Glomerular visceral epithelial cell (primary cell): Measurements from ENCODE around the gene RNF11.
A peak's percentile ranks its signal among the peaks of the same experiment; 100 is the strongest.

Experiments
- DNase-seq: peaks from one replicate; pipeline ENCODE4 v3.0.0-alpha.2; 2016; ENCODE audit errors: extremely low spot score

RNF11 gene

GRCh38 chr1:51265618-51266017, 29.5 kb downstream of the RNF11 start:
- DNase-seq = no peak

GRCh38 chr1:51266181-51266580, 30.1 kb downstream of the RNF11 start:
- no peak for DNase-seq

DNA sequence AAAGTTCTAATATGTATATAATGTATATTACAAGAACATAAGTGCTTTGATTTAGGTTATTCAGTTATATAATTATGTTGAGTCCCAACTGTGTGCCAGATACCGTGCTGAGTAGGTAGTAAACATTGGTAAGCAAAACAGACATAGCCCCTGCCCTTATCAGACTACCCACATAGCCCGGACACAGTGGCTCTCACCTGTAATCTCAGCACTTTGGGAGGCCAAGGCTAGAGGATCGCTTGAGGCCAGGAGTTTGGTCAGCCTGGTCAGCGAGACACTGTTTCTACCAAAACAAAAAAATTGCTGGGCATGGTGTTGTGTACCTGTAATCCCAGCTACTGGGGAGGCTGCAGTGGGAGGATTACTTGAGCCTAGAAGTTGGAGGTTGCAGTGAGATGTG, 30.7 kb downstream of the RNF11 start:
- DNase-seq = no peak

DNA sequence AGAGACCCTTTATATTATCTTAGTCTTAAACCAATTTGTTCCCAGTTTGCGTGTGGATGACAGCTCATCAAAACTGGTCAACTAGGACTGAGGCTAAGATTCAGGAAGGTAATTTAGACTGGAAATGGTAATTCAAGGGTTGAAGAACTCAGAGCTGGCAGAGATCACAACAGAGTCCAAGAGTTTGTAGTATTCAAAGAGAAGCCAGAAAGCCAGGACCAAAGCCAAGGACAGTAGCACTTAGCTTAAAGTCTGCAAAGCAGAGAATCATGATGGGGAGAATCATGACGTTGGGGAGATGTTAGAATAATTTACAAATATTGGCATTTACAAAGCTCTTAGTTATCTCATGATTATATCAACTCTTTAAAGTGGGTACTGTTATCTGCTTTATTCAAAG, 32.6 kb downstream of the RNF11 start:
- no peak for DNase-seq

DNA sequence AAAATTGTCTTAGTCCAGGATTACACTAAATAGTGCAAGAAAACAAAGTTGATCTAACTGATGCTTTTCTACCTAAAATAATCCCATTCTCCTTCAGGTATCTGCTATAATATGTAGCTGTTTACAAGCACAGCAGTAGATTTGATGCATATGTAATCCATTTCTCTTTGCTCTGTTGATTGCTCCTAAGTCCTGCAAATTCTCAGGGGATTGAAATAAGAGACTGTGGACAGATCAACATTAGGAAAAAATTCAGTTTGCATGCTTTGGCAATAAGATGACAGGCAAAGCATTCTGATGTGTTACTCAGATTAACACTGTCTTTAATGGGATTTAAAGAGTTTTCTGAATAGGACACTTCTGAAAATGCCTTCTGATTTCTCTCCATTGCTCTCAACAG, 34.7 kb downstream of the RNF11 start:
- DNase-seq = no peak

GRCh38 chr1:51272916-51273315, 36.8 kb downstream of the RNF11 start:
- DNase-seq = no peak

- DNase-seq = no peak
These were observed 38.6 kb downstream of the RNF11 start for GRCh38 chr1:51274676-51275075.

DNA sequence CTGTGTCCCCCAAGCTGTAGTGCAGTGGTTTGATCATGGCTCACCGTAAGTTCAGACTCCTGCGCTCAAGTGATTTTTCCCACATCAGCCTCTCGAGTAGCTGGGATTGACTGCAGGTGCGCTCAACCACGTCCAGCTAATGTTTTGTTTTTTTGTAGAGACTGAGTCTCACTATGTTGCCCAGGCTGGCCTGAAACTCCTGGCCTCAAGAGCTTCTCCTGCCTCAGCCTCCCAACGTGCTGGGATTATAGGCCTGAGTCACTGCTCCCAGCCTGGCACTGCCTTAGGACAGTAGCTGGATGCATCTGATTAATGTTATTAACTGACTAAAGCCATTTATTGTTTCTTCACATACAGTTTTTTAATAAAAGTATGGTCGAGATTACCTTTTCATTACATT, 40.2 kb downstream of the RNF11 start:
- no peak for DNase-seq

GRCh38 chr1:51280321-51280978, 44.4 kb downstream of the RNF11 start:
- DNase-seq = peak; percentile 78

DNA sequence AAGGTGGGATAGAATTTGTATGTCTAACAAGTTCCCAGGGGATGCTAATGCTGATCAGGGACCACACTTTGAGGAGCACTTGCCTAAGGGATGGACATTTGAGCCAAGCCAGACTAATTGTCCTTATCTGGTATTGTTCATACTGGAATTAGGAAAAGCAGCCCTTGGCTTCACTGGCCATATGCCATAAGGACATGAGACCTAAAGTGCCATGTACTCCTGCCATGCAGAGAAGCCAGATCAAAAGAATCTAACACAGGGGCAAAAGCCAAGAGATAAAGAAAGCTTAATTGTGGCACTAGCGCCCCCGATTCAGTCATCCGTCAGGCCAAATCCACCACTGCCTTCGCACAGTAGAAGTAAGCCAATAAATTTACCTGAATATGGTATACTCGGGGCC, 45.7 kb downstream of the RNF11 start:
- no peak for DNase-seq

- DNase-seq = no peak
These were observed 46.5 kb downstream of the RNF11 start for GRCh38 chr1:51282605-51283004.

GRCh38 chr1:51283979-51284378, 47.9 kb downstream of the RNF11 start:
- DNase-seq = peak; percentile 25

GRCh38 chr1:51284487-51284954, 48.4 kb downstream of the RNF11 start:
- DNase-seq = peak; percentile 64

GRCh38 chr1:51285055-51285454, 49.0 kb downstream of the RNF11 start:
- peak; percentile 20 for DNase-seq

DNA sequence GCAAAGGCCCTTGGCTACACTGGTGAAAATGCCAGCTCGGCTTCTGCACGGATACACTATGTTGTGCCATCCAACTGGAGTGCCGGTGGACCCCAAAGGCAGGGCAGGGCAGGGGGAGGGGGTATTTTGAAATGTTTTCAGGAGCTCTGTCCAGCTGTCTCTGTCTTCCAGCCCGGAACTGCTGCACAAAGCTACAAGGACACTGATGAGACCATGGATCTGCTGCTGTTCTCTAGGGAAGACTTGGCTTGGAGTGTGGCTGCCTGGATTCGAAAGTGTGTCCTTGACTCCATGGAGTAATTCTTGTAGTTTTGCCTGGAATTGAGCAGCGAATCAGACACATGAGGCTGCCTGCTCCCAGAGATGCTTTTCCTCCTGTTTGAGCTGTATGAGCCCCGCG, 51.9 kb downstream of the RNF11 start:
- no peak for DNase-seq

GRCh38 chr1:51288578-51288977, 52.5 kb downstream of the RNF11 start:
- DNase-seq = no peak

- no peak for DNase-seq
These were observed 53.8 kb downstream of the RNF11 start for GRCh38 chr1:51289676-51290488.

DNA sequence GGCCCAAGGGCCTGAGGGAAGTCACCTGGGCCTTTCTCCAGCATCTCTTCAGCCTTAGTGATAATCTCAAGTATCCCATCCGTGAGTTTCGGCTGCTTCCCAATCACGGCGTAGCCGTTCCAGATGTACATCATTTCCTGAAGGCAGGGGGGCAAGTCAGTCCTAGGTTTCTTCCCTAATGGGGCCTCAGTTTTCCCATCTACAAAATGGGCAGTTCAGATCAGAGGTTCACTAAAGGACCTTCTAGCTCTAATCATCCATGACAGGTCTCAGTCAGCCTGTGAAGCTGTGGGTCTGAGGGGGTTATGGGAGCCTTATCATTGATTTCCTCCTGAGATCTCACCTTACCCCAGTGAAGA, 54.4 kb downstream of the RNF11 start:
- no peak for DNase-seq

GRCh38 chr1:51293898-51294515, 57.9 kb downstream of the RNF11 start:
- DNase-seq = no peak

DNA sequence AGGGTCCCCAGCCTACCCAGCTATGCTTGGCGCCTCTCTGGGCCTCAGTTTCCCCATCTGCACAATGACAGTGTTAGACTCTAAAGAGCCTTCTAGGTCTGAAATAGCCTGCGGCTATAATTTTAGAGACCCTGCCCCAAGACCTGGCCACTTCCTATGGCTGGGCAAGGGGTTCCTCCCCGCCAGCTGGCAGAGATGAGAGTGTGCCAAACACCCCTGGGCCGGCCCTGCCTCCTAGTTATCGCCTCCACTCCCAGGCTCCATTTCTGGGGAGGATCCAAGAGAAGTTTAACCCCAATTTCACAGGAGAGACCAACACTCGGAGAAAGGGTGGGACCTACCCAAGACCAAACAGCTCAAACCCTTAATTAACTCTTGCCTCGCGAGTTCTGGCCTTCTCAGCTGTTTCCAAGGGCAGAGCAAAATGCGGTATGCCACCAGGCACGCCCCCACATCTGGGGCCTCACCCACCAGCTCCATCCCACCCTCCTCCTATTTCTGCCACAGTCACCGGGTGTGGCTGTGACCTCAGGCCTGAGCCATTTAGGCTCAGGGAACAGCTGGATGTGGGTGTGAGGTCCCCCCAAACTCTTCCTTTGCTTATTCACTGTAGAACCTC, 58.6 kb downstream of the RNF11 start:
- no peak for DNase-seq

- DNase-seq = no peak
These were observed 59.9 kb downstream of the RNF11 start for GRCh38 chr1:51295926-51296325.
